GM23248 (cell line): Measurements from ENCODE around the gene HCST. TPM values are rescaled to one million over a fixed set of nuclear protein-coding genes. Genes with fewer than 3 reads are reported as not detected.
A peak's percentile ranks its signal among the peaks of the same experiment; 100 is the strongest.

Experiments
- DNase-seq: peaks from one replicate; pipeline ENCODE4 v3.0.0-alpha.2; 2015
- H2AFZ ChIP-seq: fragments of 200-600 bp; sonication (generic); 2 replicates; pipeline ENCODE4 v1.6.1; 2016; ENCODE audit warnings: antibody characterized with exemption
- H3F3A ChIP-seq: fragments of 200-600 bp; sonication (generic); 2 replicates; pipeline ENCODE4 v1.6.1; 2016; ENCODE audit warnings: mild to moderate bottlenecking, antibody characterized with exemption, mixed run types; ENCODE audit not compliant: insufficient read depth
- H3K27ac ChIP-seq: fragments of 200-600 bp; sonication (generic); 2 replicates; pipeline ENCODE4 v1.5.1; 2016; ENCODE audit warnings: mild to moderate bottlenecking
- H3K27me3 ChIP-seq: fragments of 200-600 bp; sonication (generic); replicated peaks from 2 replicates; pipeline ENCODE4 v1.6.1; 2016; ENCODE audit warnings: mild to moderate bottlenecking; ENCODE audit not compliant: insufficient read depth
- H3K36me3 ChIP-seq: fragments of 200-600 bp; sonication (generic); 2 replicates; pipeline ENCODE4 v1.6.1; 2016; ENCODE audit warnings: low read depth, mild to moderate bottlenecking
- H3K4me1 ChIP-seq: fragments of 200-600 bp; sonication (generic); 2 replicates; pipeline ENCODE4 v1.6.1; 2016; ENCODE audit warnings: mild to moderate bottlenecking; ENCODE audit not compliant: insufficient read depth
- H3K4me2 ChIP-seq: fragments of 200-600 bp; sonication (generic); one replicate; pipeline ENCODE4 v1.6.1; 2016; ENCODE audit warnings: mild to moderate bottlenecking; ENCODE audit not compliant: unreplicated experiment
- H3K4me3 ChIP-seq: fragments of 200-600 bp; sonication (generic); 2 replicates; pipeline ENCODE4 v1.5.1; 2016; ENCODE audit warnings: mild to moderate bottlenecking
- H3K79me2 ChIP-seq: fragments of 200-600 bp; sonication (generic); 2 replicates; pipeline ENCODE4 v1.6.1; 2016; ENCODE audit warnings: mild to moderate bottlenecking; ENCODE audit not compliant: insufficient read depth
- H3K9ac ChIP-seq: fragments of 200-600 bp; sonication (generic); 2 replicates; pipeline ENCODE4 v1.6.1; 2016; ENCODE audit warnings: mild to moderate bottlenecking
- H3K9me2 ChIP-seq: fragments of 200-600 bp; sonication (generic); 2 replicates; pipeline ENCODE4 v1.6.1; 2016; ENCODE audit warnings: mixed run types, mild to moderate bottlenecking, moderate library complexity; ENCODE audit not compliant: insufficient read depth
- H3K9me3 ChIP-seq: fragments of 200-600 bp; sonication (generic); one replicate; pipeline ENCODE4 v1.6.1; 2017; ENCODE audit warnings: low read depth
- H4K20me1 ChIP-seq: fragments of 200-600 bp; sonication (generic); 2 replicates; pipeline ENCODE4 v1.6.0; 2016; ENCODE audit not compliant: insufficient read depth
- EZH2 ChIP-seq: fragments of 200-600 bp; sonication (generic); IDR thresholded peaks from 2 replicates; pipeline ENCODE4 v1.6.1; 2018; ENCODE audit warnings: antibody characterized with exemption, mild to moderate bottlenecking; ENCODE audit not compliant: insufficient read depth, poor library complexity, severe bottlenecking
- EZH2phosphoT487 ChIP-seq: fragments of 200-600 bp; sonication (generic); IDR thresholded peaks from 2 replicates; pipeline ENCODE4 v1.6.1; 2018; ENCODE audit warnings: antibody characterized with exemption, moderate library complexity, mild to moderate bottlenecking, low read depth; ENCODE audit not compliant: insufficient read depth
- whole genome bisulfite sequencing, 2 experiments: methylation state at CpG; one replicate each; pipeline ENCODE4 v1.1.6; 2015 to 2017; ENCODE audit warnings: low lambda C conversion rate in 2 of 2, low coverage in 1 of 2; ENCODE audit errors: missing lambda C conversion rate in 2 of 2; 5-methylcytosine and 5-hydroxymethylcytosine counted together
- in situ Hi-C: fragments of 300-500 bp; cut with MboI; formaldehyde crosslinking; loops from 2 replicates; pipeline ENCODE4 v1.15.0; 2020
- polyA plus RNA-seq: library from polyadenylated mRNA; unstranded; fragments of >200 nt; fragmentation: Nextera tagmentation; extraction: Ambion mirVana; gene quantifications from 2 replicates; pipeline ENCODE4 v1.2.1, GENCODE V29; 2016
- total RNA-seq: library from RNA; depleted of rRNA; stranded (reverse); fragments of >200 nt; shearing (Covaris generic); gene quantifications from 2 replicates; pipeline ENCODE4 v1.2.3, GENCODE V29; 2014

The HCST gene
- total and polyA plus RNA-seq, 2 experiments from 2014 or later, result 11.3 TPM; not detected in 1

DNA sequence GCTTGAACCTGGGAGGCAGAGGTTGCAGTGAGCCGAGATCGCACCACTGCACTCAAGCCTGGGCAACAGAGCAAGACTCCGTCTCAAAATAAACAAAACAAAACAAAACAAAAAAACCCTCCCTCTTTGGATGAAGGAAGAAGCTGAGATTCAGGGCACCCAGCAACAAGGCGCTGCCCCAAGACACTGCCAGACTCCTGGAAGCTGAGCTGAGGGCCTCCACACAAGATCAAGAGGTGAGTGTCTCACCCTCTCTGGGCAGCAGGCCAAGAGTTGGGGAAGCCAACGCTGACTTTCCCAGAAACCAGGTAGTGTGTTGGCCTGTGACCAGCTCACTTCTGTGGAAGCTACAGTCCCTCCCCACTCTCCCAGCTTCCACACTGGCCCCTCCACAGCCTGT is 9.5 kb downstream of the HCST start:
- Histone ChIP-seq H2AFZ (no peak overlapping the region), H3K4me2 (no peak overlapping the region), H3K27me3 (no peaks in the 10 kb centered on the region), H4K20me1 (no peaks in the 10 kb centered on the region), H3K9me3 (no peaks in the 10 kb centered on the region), H3K4me1 (peaks cover 13% of the 10 kb centered on the region), H3K36me3 (no peaks in the 10 kb centered on the region), H3K79me2 (no peaks in the 10 kb centered on the region), H3F3A (0 out of 2 replicates have a peak, but pooled peaks cover 9% of the 10 kb centered on the region), H3K4me3 (no peak overlapping the region), H3K27ac (no peak overlapping the region), H3K9ac (no peak overlapping the region), H3K9me2 (no peaks in the 10 kb centered on the region)
- peak; percentile 33 for DNase-seq
- WGBS, 2 experiments, result 65 to 66% methylated on average over 5 of the region's 5 CpGs
- in situ Hi-C loops, result no loop called here
- TF ChIP-seq EZH2 (no peak), EZH2phosphoT487 (no peak)

DNA sequence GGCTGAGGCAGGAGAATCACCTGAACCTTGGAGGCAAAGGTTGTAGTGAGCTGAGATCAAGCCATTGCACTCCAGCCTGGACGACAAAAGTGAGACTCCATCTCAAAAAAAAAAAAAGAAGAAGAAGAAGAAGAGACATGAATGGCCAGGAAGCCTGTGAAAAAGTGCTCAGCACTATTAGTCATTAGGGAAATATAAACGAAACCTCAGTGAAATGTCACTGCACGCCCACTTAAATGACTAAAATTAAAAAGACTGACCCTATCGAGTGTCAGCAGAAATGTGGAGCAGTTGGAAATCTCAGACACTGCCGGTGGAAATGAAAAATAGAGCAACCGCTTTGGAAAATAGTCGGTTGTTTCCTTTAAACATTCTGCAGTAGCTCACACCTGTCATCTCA is 11.3 kb downstream of the HCST start:
- Histone ChIP-seq H3K27ac (no peak overlapping the region), H3K79me2 (no peaks in the 10 kb centered on the region), H3K4me3 (no peak overlapping the region), H3K4me2 (peak overlapping the region; percentile 50), H3K27me3 (no peaks in the 10 kb centered on the region), H3K9ac (no peak overlapping the region), H2AFZ (peak overlapping the region; percentile 49; the same call in 1 of the 2 replicates), H3K9me2 (no peaks in the 10 kb centered on the region), H3F3A (0 out of 2 replicates have a peak, but pooled peaks cover 9% of the 10 kb centered on the region), H3K4me1 (peaks cover 11% of the 10 kb centered on the region), H4K20me1 (no peaks in the 10 kb centered on the region), H3K36me3 (no peaks in the 10 kb centered on the region), H3K9me3 (no peaks in the 10 kb centered on the region)
- in situ Hi-C loops, result no loop called here
- peak; percentile 73 for DNase-seq
- no peak for TF ChIP-seq EZH2phosphoT487
- TF ChIP-seq EZH2, result no peak
- WGBS, 2 experiments, result 33 to 36% methylated on average over 6 to 7 of the region's 7 CpGs

DNA sequence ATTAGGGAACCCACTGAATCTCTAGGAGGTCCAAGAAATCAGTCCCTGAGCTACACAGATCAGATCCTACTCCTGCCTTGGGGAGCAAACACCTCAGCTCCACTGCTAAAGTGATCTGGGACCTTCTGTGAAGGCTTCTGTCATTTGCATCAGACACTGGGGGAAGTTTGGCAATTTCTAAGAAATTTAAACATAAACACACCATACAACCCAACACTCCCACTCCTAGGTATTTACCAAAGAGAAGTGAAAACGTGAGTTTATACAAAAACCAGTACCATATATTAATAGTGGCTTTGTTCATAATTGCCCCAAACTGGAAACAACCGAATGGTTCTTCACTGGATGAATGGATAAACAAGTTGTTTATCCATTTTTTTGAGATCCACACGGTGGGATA is 13.1 kb downstream of the HCST start:
- Histone ChIP-seq H3K9ac (no peak overlapping the region), H3K36me3 (no peaks in the 10 kb centered on the region), H3K27me3 (no peaks in the 10 kb centered on the region), H3K4me2 (no peak overlapping the region), H3F3A (0 out of 2 replicates have a peak, but pooled peaks cover 9% of the 10 kb centered on the region), H3K9me2 (no peaks in the 10 kb centered on the region), H3K27ac (no peak overlapping the region), H3K79me2 (no peaks in the 10 kb centered on the region), H3K9me3 (no peaks in the 10 kb centered on the region), H4K20me1 (no peaks in the 10 kb centered on the region), H2AFZ (no peak overlapping the region), H3K4me1 (peaks cover 11% of the 10 kb centered on the region), H3K4me3 (no peak overlapping the region)
- no peak for TF ChIP-seq EZH2
- TF ChIP-seq EZH2phosphoT487, result no peak
- no peak for DNase-seq
- in situ Hi-C loops, result no loop called here
- 52 to 59% methylated on average over 3 of the region's 3 CpGs for WGBS, 2 experiments

DNA sequence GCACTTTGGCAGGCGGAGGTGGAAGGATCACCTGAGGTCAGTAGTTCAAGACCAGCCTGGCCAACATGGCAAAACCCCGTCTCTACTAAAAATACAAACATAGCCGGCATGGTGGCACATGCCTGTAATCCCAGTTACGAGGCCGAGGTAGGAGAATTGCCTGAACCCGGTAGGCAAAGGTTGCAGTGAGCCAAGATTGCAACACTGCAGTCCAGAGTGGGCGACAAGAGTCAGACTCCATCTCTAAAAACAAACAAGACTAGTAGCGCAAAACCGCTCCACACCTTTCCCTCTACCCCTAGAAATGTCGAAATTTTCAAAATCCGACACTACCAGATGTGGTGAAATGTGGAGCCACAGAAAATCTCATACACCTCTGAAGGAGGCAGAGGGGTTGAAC is 17.0 kb downstream of the HCST start:
- no peaks in the 10 kb centered on the region for H3K36me3 ChIP-seq
- H3F3A ChIP-seq, result no peaks in the 10 kb centered on the region
- no peak overlapping the region for H3K27ac ChIP-seq
- H3K9ac ChIP-seq, result no peak overlapping the region
- TF ChIP-seq EZH2phosphoT487 (no peak), EZH2 (no peak)
- H3K79me2 ChIP-seq, result no peaks in the 10 kb centered on the region
- H3K27me3 ChIP-seq, result no peaks in the 10 kb centered on the region
- no peak overlapping the region for H2AFZ ChIP-seq
- 77 to 82% methylated on average over 11 of the region's 11 CpGs for WGBS, 2 experiments
- in situ Hi-C loops, result no loop called here
- DNase-seq, result no peak
- no peaks in the 10 kb centered on the region for H3K4me1 ChIP-seq
- H3K4me2 ChIP-seq, result no peak overlapping the region
- no peaks in the 10 kb centered on the region for H4K20me1 ChIP-seq
- H3K9me3 ChIP-seq, result no peaks in the 10 kb centered on the region
- H3K9me2 ChIP-seq, result no peaks in the 10 kb centered on the region
- no peak overlapping the region for H3K4me3 ChIP-seq

DNA sequence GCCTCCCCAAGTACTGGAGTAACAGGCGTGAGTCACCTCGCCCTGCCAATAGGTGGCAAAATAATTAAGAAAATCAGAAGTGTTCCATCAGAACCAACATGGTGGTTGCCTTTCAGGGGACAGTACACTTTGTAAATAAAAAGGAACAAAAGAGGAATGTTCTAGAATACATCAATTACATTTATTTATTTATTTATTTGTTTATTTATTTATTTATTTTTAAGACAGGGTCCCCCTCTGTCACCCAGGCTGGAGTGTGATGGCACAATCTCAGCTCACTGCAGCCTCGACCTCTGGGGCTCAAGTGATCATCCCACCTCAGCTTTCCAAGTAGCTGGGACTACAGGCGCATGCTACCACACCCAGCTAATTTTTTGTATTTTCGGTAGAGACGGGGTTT is 18.7 kb downstream of the HCST start:
- no peaks in the 10 kb centered on the region for H3K36me3 ChIP-seq
- H3K79me2 ChIP-seq, result no peaks in the 10 kb centered on the region
- no peak overlapping the region for H3K4me2 ChIP-seq
- no peaks in the 10 kb centered on the region for H3K9me2 ChIP-seq
- DNase-seq, result no peak
- no peak overlapping the region for H3K4me3 ChIP-seq
- H3K4me1 ChIP-seq, result no peaks in the 10 kb centered on the region
- WGBS, 2 experiments, result 54 to 58% methylated on average over 6 of the region's 6 CpGs
- H2AFZ ChIP-seq, result no peak overlapping the region
- H3F3A ChIP-seq, result no peaks in the 10 kb centered on the region
- no peak overlapping the region for H3K27ac ChIP-seq
- TF ChIP-seq EZH2phosphoT487 (no peak), EZH2 (no peak)
- in situ Hi-C loops, result no loop called here
- no peak overlapping the region for H3K9ac ChIP-seq
- H3K9me3 ChIP-seq, result no peaks in the 10 kb centered on the region
- no peaks in the 10 kb centered on the region for H4K20me1 ChIP-seq
- peaks cover 6% of the 10 kb centered on the region; the same call in 1 of the 2 replicates for H3K27me3 ChIP-seq
